Heart left ventricle (tissue), 13 donors: Measurements from ENCODE around the gene ZDHHC24.

Source experiments
- CTCF ChIP-seq, 12 donors: fragments of 200-600 bp; sonication (generic) in 4 of 12; IDR thresholded peaks; one replicate each; pipeline versions ENCODE4 v1.5.0 to v1.8.0; 2018 to 2022; ENCODE audit warnings: antibody characterized with exemption in 12 of 12, mild to moderate bottlenecking in 5 of 12
- POLR2A ChIP-seq, 2 donors: fragments of 450-650 bp; IDR thresholded peaks; one replicate each; pipeline ENCODE4 v1.6.1; 2017; ENCODE audit warnings: antibody characterized with exemption in 2 of 2, mild to moderate bottlenecking in 2 of 2, moderate library complexity in 2 of 2
- donor health status: ischemic (EF 13 %, LVEDD 7.1; RV severe dilation, severe dysfunction).
- donor health status: DM: no; HTN: yes; CAD: no.
- donor health status: DM: no; HTN: no; CAD: no.
- donor health status: ischemic (EF 25% LVEDD 6.9; RV normal size, moderate dysfunction).
- donor health status: ischemic (EF 25% LVEDD 5.7; RV mildly dilated, moderate dysfunction).
- donor health status: ischemic (EF 35%, LVEDD 5.7; RV mildly dilated, moderate dysfunction).
- donor health status: nonischemic (EF 11% LVEDD 7.7; RV severe dilation, severe dysfunction).
- donor health status: DM: yes; HTN: yes; CAD: no.
- donor health status: PGD.
- donor health status: ischemic (EF 29% LVEDD 5.4; RV normal size, mild dysfunction).
- donor health status: nonischemic (EF 23%, LVEDD 6.1; RV moderate dilation, normal function).

GRCh38 chr11:66493130-66493529, 52.7 kb downstream of the ZDHHC24 start:
- TF ChIP-seq CTCF (IDR thresholded peaks at IDR 0.05) (no peak), POLR2A (IDR thresholded peaks at IDR 0.05) (no peak)
